Endodermal cell (in vitro differentiated cells): Measurements from ENCODE around the gene PIM3. TPM values are rescaled to one million over a fixed set of nuclear protein-coding genes. Genes with fewer than 3 reads are reported as not detected.
A peak's percentile ranks its signal among the peaks of the same experiment; 100 is the strongest.

Experiments
- DNase-seq: peaks from one replicate; pipeline ENCODE4 v3.0.0-alpha.2; 2017
- H3K27ac ChIP-seq: 2 replicates; pipeline ENCODE4 v1.5.1; 2013; ENCODE audit warnings: mild to moderate bottlenecking, low read depth, low read length, moderate library complexity
- H3K27me3 ChIP-seq: 2 replicates; pipeline ENCODE4 v1.6.1; 2013; ENCODE audit warnings: mild to moderate bottlenecking, low read length, moderate library complexity; ENCODE audit not compliant: insufficient read depth, control insufficient read depth, poor library complexity, severe bottlenecking
- H3K36me3 ChIP-seq: 2 replicates; pipeline ENCODE4 v1.7.0; 2013; ENCODE audit warnings: mild to moderate bottlenecking, low read length, moderate library complexity; ENCODE audit not compliant: control insufficient read depth, insufficient read depth
- H3K4me1 ChIP-seq: one replicate; pipeline ENCODE4 v1.7.0; 2013; ENCODE audit warnings: low read length; ENCODE audit not compliant: control insufficient read depth, insufficient read depth
- H3K4me3 ChIP-seq: 2 replicates; pipeline ENCODE4 v1.5.1; 2013; ENCODE audit warnings: mild to moderate bottlenecking, low read length, moderate library complexity
- H3K9ac ChIP-seq: 2 replicates; pipeline ENCODE4 v1.6.1; 2013; ENCODE audit warnings: mild to moderate bottlenecking, low read length, moderate library complexity; ENCODE audit not compliant: poor library complexity, severe bottlenecking; ENCODE audit errors: extremely low read depth
- H3K9me3 ChIP-seq: 2 replicates; pipeline ENCODE4 v1.6.1; 2013; ENCODE audit warnings: mild to moderate bottlenecking, low read length, moderate library complexity; ENCODE audit not compliant: control insufficient read depth
- H3K27ac Mint-ChIP-seq: 2 replicates; pipeline ENCODE4 v1.8.0; 2020; ENCODE audit warnings: mixed read lengths
- H3K27me3 Mint-ChIP-seq: 2 replicates; pipeline ENCODE4 v1.8.0; 2021; ENCODE audit warnings: mild to moderate bottlenecking, mixed read lengths; ENCODE audit not compliant: insufficient read depth
- H3K36me3 Mint-ChIP-seq: 2 replicates; pipeline ENCODE4 v1.8.0; 2020; ENCODE audit warnings: low read depth, mixed read lengths
- H3K4me1 Mint-ChIP-seq: 2 replicates; pipeline ENCODE4 v1.8.0; 2020; ENCODE audit warnings: mixed read lengths
- H3K4me3 Mint-ChIP-seq: 2 replicates; pipeline ENCODE4 v1.8.0; 2020; ENCODE audit warnings: mild to moderate bottlenecking, moderate library complexity, mixed read lengths
- H3K9me3 Mint-ChIP-seq: 2 replicates; pipeline ENCODE4 v1.8.0; 2020; ENCODE audit warnings: mild to moderate bottlenecking, mixed read lengths
- WGBS, 2 experiments: methylation state at CpG; one replicate each; pipeline versions ENCODE4 v1.1.5 to v1.1.7; 2013; ENCODE audit warnings: missing lambda C conversion rate in 2 of 2, mixed read lengths in 1 of 2; ENCODE audit not compliant: insufficient coverage in 1 of 2, insufficient read length in 1 of 2; 5-methylcytosine and 5-hydroxymethylcytosine counted together
- total RNA-seq, 2 donors: library from RNA; stranded (reverse); fragmentation: NEBNext Ultra II Directional in 1 of 2; extraction: Animal tissue kit (Norgen Biotek cat#: 25700) in 1 of 2; gene quantifications; 2 replicates in 1 of 2; 3 replicates in 1 of 2; pipeline ENCODE4 v1.2.1, GENCODE V29; 2021
- TF ChIP-seq, protein P1 (sequence below): fragments of 200-600 bp; sonication (generic); conservative IDR thresholded peaks from 2 replicates; pipeline ENCODE4 v1.5.0; 2021; ENCODE audit warnings: antibody characterized with exemption, mild to moderate bottlenecking

The PIM3 gene
- total RNA-seq, 2 donors from 2014 or later = 31.5 to 36.6 TPM

DNA sequence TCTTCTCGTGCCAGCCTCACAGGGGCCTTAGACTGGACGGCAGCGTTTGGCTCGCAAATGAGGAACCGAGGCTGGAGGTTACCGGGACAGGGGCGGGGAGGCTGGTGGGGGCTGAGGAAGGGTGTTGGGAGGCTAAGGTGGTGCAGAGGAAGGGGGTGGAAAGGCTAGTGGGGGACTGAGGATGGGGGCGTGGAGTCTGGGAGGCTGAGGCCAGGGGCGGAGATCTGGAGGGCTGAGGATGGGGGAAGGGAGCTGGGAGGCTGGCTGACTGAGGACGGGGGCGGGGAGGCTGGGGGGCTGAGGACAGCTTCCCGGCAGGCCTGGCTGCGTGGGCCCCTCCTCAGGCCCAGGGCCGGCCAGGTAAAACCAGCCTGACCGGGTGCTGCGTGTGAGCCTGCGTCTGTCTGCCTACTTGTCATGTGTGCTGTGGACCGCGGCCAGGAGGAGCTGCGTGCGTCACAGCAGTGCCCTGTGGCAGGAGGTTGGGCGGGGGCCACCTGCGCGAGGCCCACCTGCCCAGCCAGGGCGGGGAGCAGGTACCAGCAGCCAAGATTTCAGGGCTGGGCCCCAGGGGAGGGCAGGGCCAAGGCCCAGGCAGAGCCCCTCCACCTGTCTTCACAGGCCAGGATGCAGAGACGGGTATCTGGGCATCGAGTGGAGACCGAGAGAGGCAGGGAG is 9.4 kb upstream of the PIM3 start:
- Histone ChIP-seq H3K9ac (no peak overlapping the region), H3K9me3 (no peaks in the 10 kb centered on the region), H3K4me1 (peaks cover 6% of the 10 kb centered on the region), H3K36me3 (no peaks in the 10 kb centered on the region), H3K4me3 (no peak overlapping the region), H3K27me3 (no peaks in the 10 kb centered on the region), H3K27ac (no peak overlapping the region)
- Mint-ChIP-seq H3K4me3 (no peak overlapping the region), H3K36me3 (no peaks in the 10 kb centered on the region), H3K27ac (no peak overlapping the region), H3K27me3 (no peaks in the 10 kb centered on the region), H3K4me1 (no peaks in the 10 kb centered on the region), H3K9me3 (no peaks in the 10 kb centered on the region)
- TF ChIP-seq, protein P1, sequence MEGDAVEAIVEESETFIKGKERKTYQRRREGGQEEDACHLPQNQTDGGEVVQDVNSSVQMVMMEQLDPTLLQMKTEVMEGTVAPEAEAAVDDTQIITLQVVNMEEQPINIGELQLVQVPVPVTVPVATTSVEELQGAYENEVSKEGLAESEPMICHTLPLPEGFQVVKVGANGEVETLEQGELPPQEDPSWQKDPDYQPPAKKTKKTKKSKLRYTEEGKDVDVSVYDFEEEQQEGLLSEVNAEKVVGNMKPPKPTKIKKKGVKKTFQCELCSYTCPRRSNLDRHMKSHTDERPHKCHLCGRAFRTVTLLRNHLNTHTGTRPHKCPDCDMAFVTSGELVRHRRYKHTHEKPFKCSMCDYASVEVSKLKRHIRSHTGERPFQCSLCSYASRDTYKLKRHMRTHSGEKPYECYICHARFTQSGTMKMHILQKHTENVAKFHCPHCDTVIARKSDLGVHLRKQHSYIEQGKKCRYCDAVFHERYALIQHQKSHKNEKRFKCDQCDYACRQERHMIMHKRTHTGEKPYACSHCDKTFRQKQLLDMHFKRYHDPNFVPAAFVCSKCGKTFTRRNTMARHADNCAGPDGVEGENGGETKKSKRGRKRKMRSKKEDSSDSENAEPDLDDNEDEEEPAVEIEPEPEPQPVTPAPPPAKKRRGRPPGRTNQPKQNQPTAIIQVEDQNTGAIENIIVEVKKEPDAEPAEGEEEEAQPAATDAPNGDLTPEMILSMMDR = no peak
- DNase-seq = peak; percentile 57
- WGBS, 2 experiments = 82 to 86% methylated on average over 18 to 28 of the region's 28 CpGs

DNA sequence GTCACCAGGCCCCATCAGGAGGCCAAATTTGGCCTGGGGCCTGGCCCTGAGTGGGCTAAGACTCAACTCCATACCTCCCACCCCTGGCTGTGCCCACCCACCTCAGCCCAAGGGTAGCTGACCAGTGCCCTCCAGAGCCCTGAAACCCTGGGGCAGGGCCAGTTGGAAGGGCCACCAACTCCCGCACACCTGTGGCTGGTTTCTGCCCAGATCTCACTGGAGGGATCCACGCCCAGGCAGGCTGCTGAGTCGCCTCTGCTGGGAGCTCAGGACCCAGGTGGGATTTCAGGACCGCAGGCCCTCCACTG is 8.9 kb upstream of the PIM3 start:
- H3K4me1 Mint-ChIP-seq = no peaks in the 10 kb centered on the region
- H3K27me3 Mint-ChIP-seq = no peaks in the 10 kb centered on the region
- no peaks in the 10 kb centered on the region for H3K27me3 ChIP-seq
- no peak overlapping the region for H3K4me3 Mint-ChIP-seq
- H3K4me3 ChIP-seq = no peak overlapping the region
- H3K4me1 ChIP-seq = peaks cover 6% of the 10 kb centered on the region
- H3K9me3 Mint-ChIP-seq = no peaks in the 10 kb centered on the region
- no peaks in the 10 kb centered on the region for H3K9me3 ChIP-seq
- no peaks in the 10 kb centered on the region for H3K36me3 ChIP-seq
- TF ChIP-seq, protein P1 = no peak
- H3K36me3 Mint-ChIP-seq = no peaks in the 10 kb centered on the region
- H3K27ac Mint-ChIP-seq = no peak overlapping the region
- no peak overlapping the region for H3K27ac ChIP-seq
- H3K9ac ChIP-seq = no peak overlapping the region
- DNase-seq = peak; percentile 60
- 90 to 92% methylated on average over 2 to 4 of the region's 4 CpGs for WGBS, 2 experiments

DNA sequence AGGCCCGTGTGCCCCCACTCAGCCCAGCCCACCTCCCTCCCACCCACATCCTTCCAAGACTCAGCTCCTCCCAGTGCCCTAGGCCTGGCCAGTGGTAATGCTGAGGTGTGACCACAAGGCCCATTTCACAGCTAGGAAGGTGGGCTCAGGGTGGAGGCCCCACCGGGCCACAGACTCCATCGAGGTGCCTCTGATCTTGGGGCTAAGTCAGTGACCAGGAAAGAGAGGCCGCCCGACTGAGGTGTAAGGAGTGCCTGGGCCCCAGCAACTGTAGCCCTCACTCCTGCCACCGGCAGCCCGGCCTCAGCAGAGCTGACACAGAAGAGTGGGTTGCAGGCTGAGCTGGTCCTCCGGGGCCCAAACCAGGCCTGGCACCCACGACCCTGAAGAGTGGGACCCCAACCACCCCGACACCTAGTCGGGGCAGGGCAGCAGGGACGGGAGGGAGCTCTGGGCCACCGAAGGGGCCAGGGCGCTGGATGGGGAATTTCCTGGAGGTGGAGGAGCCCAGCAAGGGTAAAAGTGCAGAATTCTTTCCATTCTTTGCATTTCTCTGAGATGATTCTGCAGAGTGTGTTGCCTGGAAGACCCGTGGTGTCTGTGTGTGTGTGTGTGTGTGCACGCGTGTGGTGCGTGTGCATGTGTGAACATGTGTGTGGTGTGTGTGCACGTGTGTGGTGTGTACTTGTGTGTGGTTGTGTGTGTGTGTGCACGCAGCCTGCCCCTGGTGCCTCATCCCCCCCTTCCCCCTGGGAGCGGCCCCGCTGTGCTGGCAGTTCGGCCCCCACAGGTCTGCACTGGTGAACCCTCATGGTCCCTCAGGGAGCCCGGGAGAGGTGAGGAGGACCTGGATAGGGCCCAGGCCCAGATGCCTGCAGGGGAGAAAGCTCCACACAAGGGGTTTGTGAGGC is 8.3 kb upstream of the PIM3 start:
- no peak overlapping the region for H3K9ac ChIP-seq
- TF ChIP-seq, protein P1 = no peak
- no peaks in the 10 kb centered on the region for H3K27me3 ChIP-seq
- H3K4me3 ChIP-seq = no peak overlapping the region
- no peaks in the 10 kb centered on the region for H3K36me3 Mint-ChIP-seq
- no peaks in the 10 kb centered on the region for H3K9me3 Mint-ChIP-seq
- H3K9me3 ChIP-seq = no peaks in the 10 kb centered on the region
- 79 to 83% methylated on average over 8 to 22 of the region's 24 CpGs for WGBS, 2 experiments
- peak overlapping the region; percentile 63 for H3K27ac ChIP-seq
- peak overlapping the region; percentile 39 for H3K27ac Mint-ChIP-seq
- no peak for DNase-seq
- no peaks in the 10 kb centered on the region for H3K36me3 ChIP-seq
- no peaks in the 10 kb centered on the region for H3K27me3 Mint-ChIP-seq
- peaks cover 6% of the 10 kb centered on the region for H3K4me1 ChIP-seq
- no peak overlapping the region for H3K4me3 Mint-ChIP-seq
- no peaks in the 10 kb centered on the region for H3K4me1 Mint-ChIP-seq
